B cell (primary cell): ENCODE results near the gene TSPAN18. TPM values are rescaled to one million over a fixed set of nuclear protein-coding genes. Genes with fewer than 3 reads are reported as not detected.

Source experiments
- ATAC-seq: fragments of 200-7000 bp; cut with Tn5 transposase; one replicate; pipeline ENCODE4 v1.10.0; 2021; ENCODE audit warnings: low read depth, mild to moderate bottlenecking, moderate number of reproducible peaks, moderate library complexity
- CTCF ChIA-PET: fragments of 350-600 bp; sonication (Branson Sonifier 250); formaldehyde crosslinking; loops from one replicate; lab custom pipeline; 2021; ENCODE audit warnings: antibody characterized with exemption, inconsistent platforms; lab: Charles Lee
- POLR2A ChIA-PET: fragments of 350-600 bp; sonication (Branson Sonifier 250); formaldehyde crosslinking; loops from one replicate; lab custom pipeline; 2021; ENCODE audit warnings: antibody characterized with exemption; lab: Charles Lee
- DNase-seq: peaks from one replicate; pipeline ENCODE4 v3.0.0; 2013
- H2AFZ ChIP-seq: 2 replicates; pipeline ENCODE4 v1.6.1; 2012; ENCODE audit warnings: mild to moderate bottlenecking, low read depth, low read length; ENCODE audit not compliant: insufficient read depth, poor library complexity, severe bottlenecking
- H3K27ac ChIP-seq, 2 donors: 1 replicate in 1 of 2; 2 replicates in 1 of 2; pipeline ENCODE4 v1.5.1; 2012 to 2013; ENCODE audit warnings: low read length in 2 of 2, mild to moderate bottlenecking in 2 of 2, moderate library complexity in 1 of 2
- H3K27me3 ChIP-seq, 4 experiments: fragments of 200-600 bp in 1 of 4; sonication (generic) in 1 of 4; replicated peaks in 1 of 4; 1 replicate in 2 of 4; 2 replicates in 2 of 4; pipeline versions ENCODE4 v1.6.1 to v1.7.0; 2013 to 2016; ENCODE audit warnings: low read length in 3 of 4, mild to moderate bottlenecking in 2 of 4, mixed read lengths in 1 of 4, moderate library complexity in 1 of 4; ENCODE audit not compliant: insufficient read depth in 4 of 4, control insufficient read depth in 3 of 4; ENCODE audit errors: control extremely low read depth in 1 of 4
- H3K36me3 ChIP-seq, 2 experiments: replicated peaks in 1 of 2; 1 replicate in 1 of 2; 2 replicates in 1 of 2; pipeline versions ENCODE4 v1.6.1 to v1.7.1; 2013; ENCODE audit warnings: low read length in 1 of 2; ENCODE audit not compliant: insufficient read depth in 2 of 2, control insufficient read depth in 1 of 2; ENCODE audit errors: control extremely low read depth in 1 of 2, extremely low read depth in 1 of 2
- H3K4me1 ChIP-seq, 2 donors: fragments of 200-600 bp in 1 of 2; sonication (generic) in 1 of 2; 1 replicate in 1 of 2; 2 replicates in 1 of 2; pipeline versions ENCODE4 v1.5.1 to v1.6.1; 2013 to 2017; ENCODE audit warnings: low read length in 2 of 2; ENCODE audit not compliant: control insufficient read depth in 2 of 2, insufficient read depth in 2 of 2
- H3K4me2 ChIP-seq: replicated peaks from 2 replicates; pipeline ENCODE3; 2012; ENCODE audit warnings: mild to moderate bottlenecking, low read depth, low read length; ENCODE audit not compliant: poor library complexity, severe bottlenecking
- H3K4me3 ChIP-seq, 5 experiments: fragments of 200-600 bp in 1 of 5; sonication (generic) in 1 of 5; 1 replicate in 3 of 5; 2 replicates in 2 of 5; pipeline versions ENCODE4 v1.5.1 to v1.7.0; 2011 to 2016; ENCODE audit warnings: low read length in 4 of 5, mild to moderate bottlenecking in 4 of 5, low read depth in 2 of 5, control low read depth in 1 of 5, moderate library complexity in 1 of 5; ENCODE audit not compliant: insufficient read depth in 1 of 5; ENCODE audit errors: control extremely low read depth in 1 of 5, extremely low read depth in 1 of 5
- H3K79me2 ChIP-seq: fragments of 200-600 bp; sonication (generic); one replicate; pipeline ENCODE4 v1.6.0; 2016; ENCODE audit warnings: low read length; ENCODE audit not compliant: control insufficient read depth, insufficient read depth
- H3K9ac ChIP-seq: fragments of 200-600 bp; sonication (generic); 2 replicates; pipeline ENCODE4 v1.6.1; 2017; ENCODE audit warnings: mild to moderate bottlenecking, low read length, moderate library complexity
- H3K9me3 ChIP-seq, 3 donors: one replicate each; pipeline versions ENCODE4 v1.6.1 to v1.7.1; 2013; ENCODE audit warnings: low read length in 2 of 3; ENCODE audit not compliant: control insufficient read depth in 2 of 3, insufficient read depth in 1 of 3; ENCODE audit errors: control extremely low read depth in 1 of 3
- H4K20me1 ChIP-seq: 2 replicates; pipeline ENCODE4 v1.6.0; 2012; ENCODE audit warnings: mild to moderate bottlenecking, low read length; ENCODE audit not compliant: insufficient read depth, control insufficient read depth, poor library complexity, severe bottlenecking
- H3K27ac Mint-ChIP-seq: one replicate; pipeline ENCODE4 v1.8.0; 2021; ENCODE audit warnings: mixed read lengths
- H3K27me3 Mint-ChIP-seq: one replicate; pipeline ENCODE4 v1.8.0; 2021; ENCODE audit warnings: mixed read lengths
- H3K4me1 Mint-ChIP-seq: one replicate; pipeline ENCODE4 v1.8.0; 2021; ENCODE audit warnings: mixed read lengths
- H3K4me3 Mint-ChIP-seq: one replicate; pipeline ENCODE4 v1.8.0; 2021; ENCODE audit warnings: mixed read lengths
- H3K9me3 Mint-ChIP-seq: one replicate; pipeline ENCODE4 v1.8.0; 2022; ENCODE audit warnings: mixed read lengths; ENCODE audit not compliant: insufficient read depth
- CTCF ChIP-seq: fragments of 200-600 bp; IDR thresholded peaks from one replicate; pipeline ENCODE4 v1.8.0; 2022; ENCODE audit warnings: antibody characterized with exemption, mild to moderate bottlenecking
- EZH2 ChIP-seq: IDR thresholded peaks from 2 replicates; pipeline ENCODE4 v1.6.1; 2012; ENCODE audit warnings: borderline replicate concordance, low read depth, mild to moderate bottlenecking, moderate library complexity, low read length; ENCODE audit not compliant: insufficient read depth, poor library complexity, severe bottlenecking
- WGBS: methylation state at CpG from one replicate; pipeline ENCODE4 v1.1.5; 2013; ENCODE audit warnings: missing lambda C conversion rate; ENCODE audit not compliant: insufficient coverage; 5-methylcytosine and 5-hydroxymethylcytosine counted together
- intact Hi-C: fragments of 100-400 bp; cut with micrococcal nuclease; formaldehyde crosslinking; loops from one replicate; pipeline ENCODE4 v1.10.0; 2022
- polyA plus RNA-seq: library from polyadenylated mRNA; depleted of rRNA; stranded (reverse); fragments of >200 nt; gene quantifications from 2 replicates; pipeline ENCODE4 v1.2.3, GENCODE V29; 2012
- total RNA-seq, 2 donors: library from RNA; stranded (reverse); fragments of 120-200 nt in 1 of 2; gene quantifications; 1 replicate in 1 of 2; 2 replicates in 1 of 2; pipeline versions ENCODE4 v1.2.3 to v1.2.4, GENCODE V29; 2013 to 2022

Gene TSPAN18
- total and polyA plus RNA-seq, 2 donors (not counting 1 experiment from before 2014, with no cell fraction given) = 0.75 to 2.0 TPM

- WGBS = 87% methylated on average over 24 of the region's 26 CpGs
- intact Hi-C loops = no loop called here
- H3K4me1 Mint-ChIP-seq = no peaks in the 10 kb centered on the region
- Histone ChIP-seq H4K20me1 (no peaks in the 10 kb centered on the region), H3K79me2 (no peaks in the 10 kb centered on the region), H3K36me3 (no peaks in the 10 kb centered on the region), H3K4me2 (no peak overlapping the region), H3K27me3 (no peaks in the 10 kb centered on the region), H3K4me3 (no peak overlapping the region), H3K27ac (no peak overlapping the region), H3K9ac (no peak overlapping the region), H3K4me1 (no peaks in the 10 kb centered on the region), H3K9me3 (no peaks in the 10 kb centered on the region), H2AFZ (no peak overlapping the region)
- ATAC-seq (no peak), DNase-seq (no peak)
- no peak overlapping the region for H3K27ac Mint-ChIP-seq
- ChIA-PET POLR2A (no interaction called here), CTCF (no interaction called here)
- no peaks in the 10 kb centered on the region for H3K27me3 Mint-ChIP-seq
- no peaks in the 10 kb centered on the region for H3K9me3 Mint-ChIP-seq
- no peak overlapping the region for H3K4me3 Mint-ChIP-seq
- TF ChIP-seq EZH2 (no peak), CTCF (no peak)
Measured at GRCh38 chr11:44877571-44878497, 151.1 kb downstream of the TSPAN18 start.

- WGBS = 80% methylated on average over 5 of the region's 6 CpGs
- ChIA-PET POLR2A (no interaction called here), CTCF (no interaction called here)
- no peak overlapping the region for H3K27ac Mint-ChIP-seq
- ATAC-seq = no peak
- H3K36me3 ChIP-seq = no peaks in the 10 kb centered on the region
- H3K27ac ChIP-seq = no peak overlapping the region
- H3K4me3 ChIP-seq = no peak overlapping the region
- no peak overlapping the region for H3K9ac ChIP-seq
- H3K4me2 ChIP-seq = no peak overlapping the region
- H4K20me1 ChIP-seq = no peaks in the 10 kb centered on the region
- H3K9me3 Mint-ChIP-seq = no peaks in the 10 kb centered on the region
- H3K4me3 Mint-ChIP-seq = no peak overlapping the region
- H2AFZ ChIP-seq = no peak overlapping the region
- H3K27me3 ChIP-seq = no peaks in the 10 kb centered on the region
- no peaks in the 10 kb centered on the region for H3K79me2 ChIP-seq
- DNase-seq = no peak
- H3K4me1 ChIP-seq = no peaks in the 10 kb centered on the region
- intact Hi-C loops = no loop called here
- TF ChIP-seq EZH2 (no peak), CTCF (no peak)
- H3K4me1 Mint-ChIP-seq = no peaks in the 10 kb centered on the region
- no peaks in the 10 kb centered on the region for H3K9me3 ChIP-seq
- no peaks in the 10 kb centered on the region for H3K27me3 Mint-ChIP-seq
Measured at GRCh38 chr11:44878711-44879110, 151.9 kb downstream of the TSPAN18 start.
